Gastrocnemius medialis (tissue), 4 donors: Measurements from ENCODE around the gene DSC3. TPM values are rescaled to one million over a fixed set of nuclear protein-coding genes. Genes with fewer than 3 reads are reported as not detected.
"Not testable (repeated sequence)": the region's sequence is repeated elsewhere in the genome, so short reads cannot be mapped to it uniquely, and the experiment has no call there.

ENCODE experiments used
- ATAC-seq, 2 donors: fragments of 150-250 bp; one replicate each; pipeline ENCODE4 v1.9.1; 2016
- DNase-seq, 2 donors: peaks; one replicate each; pipeline ENCODE4 v3.0.0-alpha.2; 2019
- H3K27ac ChIP-seq, 4 donors: fragments of 200-600 bp; sonication (generic); 1 replicate in 1 of 4; 2 replicates in 3 of 4; pipeline ENCODE4 v1.5.1; 2016 to 2018; ENCODE audit warnings: mild to moderate bottlenecking in 2 of 4, moderate library complexity in 1 of 4
- H3K27me3 ChIP-seq, 3 donors: fragments of 200-600 bp; sonication (generic) in 2 of 3; 1 replicate in 1 of 3; 2 replicates in 2 of 3; pipeline versions ENCODE4 v1.5.1 to v1.6.0; 2016 to 2019; ENCODE audit warnings: mild to moderate bottlenecking in 1 of 3, moderate library complexity in 1 of 3
- H3K36me3 ChIP-seq, 2 donors: fragments of 200-600 bp; sonication (generic) in 1 of 2; one replicate each; pipeline ENCODE4 v1.5.1; 2017 to 2018
- H3K4me1 ChIP-seq, 2 donors: fragments of 200-600 bp; sonication (generic) in 1 of 2; one replicate each; pipeline ENCODE4 v1.5.1; 2016 to 2017; ENCODE audit warnings: mild to moderate bottlenecking in 2 of 2
- H3K4me3 ChIP-seq, 4 donors: fragments of 200-600 bp; sonication (generic) in 3 of 4; 1 replicate in 1 of 4; 2 replicates in 3 of 4; pipeline ENCODE4 v1.5.1; 2016 to 2019; ENCODE audit warnings: mild to moderate bottlenecking in 2 of 4
- H3K9me3 ChIP-seq, 3 donors: fragments of 200-600 bp; sonication (generic) in 2 of 3; 1 replicate in 1 of 3; 2 replicates in 2 of 3; pipeline ENCODE4 v1.5.1; 2016 to 2019
- CTCF ChIP-seq, 5 experiments: fragments of 450-650 bp in 3 of 5; fragments of 200-600 bp in 2 of 5; sonication (generic) in 2 of 5; IDR thresholded peaks in 4 of 5; conservative IDR thresholded peaks in 1 of 5; 1 replicate in 4 of 5; 2 replicates in 1 of 5; pipeline ENCODE4 v1.5.1; 2016 to 2019; ENCODE audit warnings: antibody characterized with exemption in 5 of 5, mild to moderate bottlenecking in 3 of 5, moderate library complexity in 3 of 5
- POLR2A ChIP-seq, 2 donors: fragments of 450-650 bp; IDR thresholded peaks; one replicate each; pipeline ENCODE4 v1.6.1; 2017; ENCODE audit warnings: antibody characterized with exemption in 2 of 2, mild to moderate bottlenecking in 2 of 2, moderate library complexity in 2 of 2
- in situ Hi-C, 4 donors: fragments of 200-750 bp; cut with MboI; loops; one replicate each; pipeline versions ENCODE4 v1.15.0 to v1.8.0; 2017; ENCODE audit warnings: low sequenced_read_pairs in 4 of 4
- intact Hi-C: fragments of 100-400 bp; cut with DNase I; formaldehyde crosslinking; loops from one replicate; pipeline ENCODE4 v1.15.1; 2023; ENCODE audit warnings: low total_unique reads
- total RNA-seq, 4 donors: library from RNA; depleted of rRNA; stranded (reverse); fragments of >200 nt; gene quantifications; one replicate each; pipeline versions ENCODE4 v1.1.0 to v1.2.3, GENCODE V29; 2016

The DSC3 gene
- total RNA-seq, 4 donors from 2014 or later: 0.04 TPM; not detected in 3

GRCh38 chr18:30987467-30988241 is 54.9 kb downstream of the DSC3 start:
- Histone ChIP-seq H3K27ac (no peak overlapping the region), H3K4me1 (no peaks in the 10 kb centered on the region), H3K4me3 (no peak overlapping the region), H3K36me3 (no peaks in the 10 kb centered on the region), H3K9me3 (no peaks in the 10 kb centered on the region), H3K27me3 (no peaks in the 10 kb centered on the region)
- TF ChIP-seq POLR2A (IDR thresholded peaks at IDR 0.05) (no peak), CTCF (IDR thresholded peaks at IDR 0.05 in 4 of 5, conservative IDR thresholded peaks at IDR 0.05 in 1 of 5) (no peak)
- intact Hi-C loops: no loop called here
- DNase-seq: no peak
- ATAC-seq: no peak
- in situ Hi-C loops: no loop called here

- ATAC-seq (no peak), DNase-seq (no peak)
These were observed 56.8 kb downstream of the DSC3 start for GRCh38 chr18:30985753-30986152.

GRCh38 chr18:30982285-30982992 is 60.1 kb downstream of the DSC3 start:
- H3K4me1 ChIP-seq: no peaks in the 10 kb centered on the region
- H3K27ac ChIP-seq: no peak overlapping the region
- H3K27me3 ChIP-seq: no peaks in the 10 kb centered on the region
- DNase-seq: no peak
- no peak for TF ChIP-seq POLR2A (IDR thresholded peaks at IDR 0.05)
- no peak for TF ChIP-seq CTCF (IDR thresholded peaks at IDR 0.05 in 4 of 5, conservative IDR thresholded peaks at IDR 0.05 in 1 of 5)
- ATAC-seq: no peak
- intact Hi-C loops: no loop called here
- H3K9me3 ChIP-seq: no peaks in the 10 kb centered on the region
- H3K36me3 ChIP-seq: no peaks in the 10 kb centered on the region
- in situ Hi-C loops: no loop called here
- H3K4me3 ChIP-seq: no peak overlapping the region

More at GRCh38 chr18:30985753-30986152, 56.8 kb downstream of the DSC3 start:
- intact Hi-C loops (no loop called here), in situ Hi-C loops (no loop called here)
- Histone ChIP-seq H3K36me3 (no peaks in the 10 kb centered on the region), H3K27me3 (no peaks in the 10 kb centered on the region), H3K4me1 (no peaks in the 10 kb centered on the region), H3K9me3 (no peaks in the 10 kb centered on the region), H3K4me3 (no peak overlapping the region), H3K27ac (no peak overlapping the region)
- TF ChIP-seq CTCF (IDR thresholded peaks at IDR 0.05 in 4 of 5, conservative IDR thresholded peaks at IDR 0.05 in 1 of 5) (no peak), POLR2A (IDR thresholded peaks at IDR 0.05) (no peak)

- in situ Hi-C loops, H3K36me3 ChIP-seq, intact Hi-C loops, H3K27me3 ChIP-seq, DNase-seq, H3K9me3 ChIP-seq, H3K27ac ChIP-seq, H3K4me1 ChIP-seq, H3K4me3 ChIP-seq, ATAC-seq: not testable (repeated sequence)
These were observed 64.5 kb downstream of the DSC3 start for GRCh38 chr18:30978091-30978490.

- Histone ChIP-seq H3K27me3 (no peaks in the 10 kb centered on the region), H3K27ac (no peak overlapping the region), H3K4me3 (no peak overlapping the region), H3K36me3 (no peaks in the 10 kb centered on the region), H3K4me1 (no peaks in the 10 kb centered on the region), H3K9me3 (no peaks in the 10 kb centered on the region)
- no peak for TF ChIP-seq POLR2A (IDR thresholded peaks at IDR 0.05)
- peak in 2 of 5 experiments; percentile 38 to 53 for TF ChIP-seq CTCF (IDR thresholded peaks at IDR 0.05 in 4 of 5, conservative IDR thresholded peaks at IDR 0.05 in 1 of 5)
- DNase-seq (no peak), ATAC-seq (no peak)
- intact Hi-C loops: no loop called here
- in situ Hi-C loops: no loop called here
These were observed 71.1 kb downstream of the DSC3 start for GRCh38 chr18:30971338-30971956.
